Ishikawa (cell line): ENCODE measurements around the gene SLC30A9.

Experiments
- CEBPB ChIP-seq: IDR thresholded peaks from 2 replicates; pipeline ENCODE4 v1.6.1; 2012
- CREB1 ChIP-seq: IDR thresholded peaks from 2 replicates; pipeline ENCODE4 v1.6.1; 2012; ENCODE audit warnings: low read depth
- EGR1 ChIP-seq: IDR thresholded peaks from 2 replicates; pipeline ENCODE4 v1.6.1; 2012
- EP300 ChIP-seq: IDR thresholded peaks from 2 replicates; pipeline ENCODE4 v1.6.1; 2012; ENCODE audit warnings: borderline replicate concordance
- FOXM1 ChIP-seq: IDR thresholded peaks from 2 replicates; pipeline ENCODE4 v1.6.1; 2012; ENCODE audit warnings: low read depth, borderline replicate concordance
- NFIC ChIP-seq: IDR thresholded peaks from 2 replicates; pipeline ENCODE4 v1.6.1; 2012
- RAD21 ChIP-seq: IDR thresholded peaks from 2 replicates; pipeline ENCODE4 v1.6.1; 2012; ENCODE audit warnings: low read depth
- TAF1 ChIP-seq: IDR thresholded peaks from 2 replicates; pipeline ENCODE4 v1.6.1; 2012; ENCODE audit warnings: low read depth, mild to moderate bottlenecking
- TCF12 ChIP-seq: IDR thresholded peaks from 2 replicates; pipeline ENCODE4 v1.6.1; 2012; ENCODE audit warnings: low read depth
- YY1 ChIP-seq: IDR thresholded peaks from 2 replicates; pipeline ENCODE4 v1.6.1; 2012; ENCODE audit warnings: low read depth
- ZBTB7A ChIP-seq: IDR thresholded peaks from 2 replicates; pipeline ENCODE4 v1.6.1; 2012; ENCODE audit warnings: low read depth
- TF ChIP-seq, protein P1 (sequence below): IDR thresholded peaks from 2 replicates; pipeline ENCODE4 v1.6.1; 2012
- TF ChIP-seq, protein P2 (sequence below): IDR thresholded peaks from 2 replicates; pipeline ENCODE4 v1.6.1; 2012; ENCODE audit warnings: low read depth, mild to moderate bottlenecking
- TF ChIP-seq, protein P3 (sequence below): IDR thresholded peaks from 2 replicates; pipeline ENCODE4 v1.6.1; 2012

The SLC30A9 gene

DNA sequence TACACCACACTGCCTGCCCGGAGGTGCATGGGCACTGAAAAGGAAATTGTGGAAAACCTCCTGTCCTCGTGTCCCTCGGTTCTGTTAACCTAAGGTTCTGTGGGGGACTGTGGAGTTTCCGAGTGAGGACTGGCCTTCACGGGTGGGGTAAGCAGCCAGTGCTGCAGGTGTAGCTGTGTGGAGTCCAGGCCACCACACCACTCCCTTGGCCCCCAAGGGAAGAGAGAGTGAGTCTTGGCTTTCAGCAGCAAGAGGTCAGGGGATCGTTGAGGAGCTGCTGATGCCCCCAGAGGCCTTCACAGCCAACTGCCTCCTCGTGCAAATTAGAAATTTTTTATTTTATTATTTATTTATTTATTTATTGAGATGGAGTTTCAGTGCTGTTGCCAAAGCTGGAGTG is 141.8 kb downstream of the SLC30A9 start:
- TF ChIP-seq CEBPB (no peak), EGR1 (no peak), YY1 (no peak), TAF1 (no peak), ZBTB7A (no peak), CREB1 (no peak), TCF12 (no peak), FOXM1 (no peak), NFIC (no peak), RAD21 (no peak)
- TF ChIP-seq, protein P1, sequence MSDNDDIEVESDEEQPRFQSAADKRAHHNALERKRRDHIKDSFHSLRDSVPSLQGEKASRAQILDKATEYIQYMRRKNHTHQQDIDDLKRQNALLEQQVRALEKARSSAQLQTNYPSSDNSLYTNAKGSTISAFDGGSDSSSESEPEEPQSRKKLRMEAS, result no peak
- TF ChIP-seq, protein P2, sequence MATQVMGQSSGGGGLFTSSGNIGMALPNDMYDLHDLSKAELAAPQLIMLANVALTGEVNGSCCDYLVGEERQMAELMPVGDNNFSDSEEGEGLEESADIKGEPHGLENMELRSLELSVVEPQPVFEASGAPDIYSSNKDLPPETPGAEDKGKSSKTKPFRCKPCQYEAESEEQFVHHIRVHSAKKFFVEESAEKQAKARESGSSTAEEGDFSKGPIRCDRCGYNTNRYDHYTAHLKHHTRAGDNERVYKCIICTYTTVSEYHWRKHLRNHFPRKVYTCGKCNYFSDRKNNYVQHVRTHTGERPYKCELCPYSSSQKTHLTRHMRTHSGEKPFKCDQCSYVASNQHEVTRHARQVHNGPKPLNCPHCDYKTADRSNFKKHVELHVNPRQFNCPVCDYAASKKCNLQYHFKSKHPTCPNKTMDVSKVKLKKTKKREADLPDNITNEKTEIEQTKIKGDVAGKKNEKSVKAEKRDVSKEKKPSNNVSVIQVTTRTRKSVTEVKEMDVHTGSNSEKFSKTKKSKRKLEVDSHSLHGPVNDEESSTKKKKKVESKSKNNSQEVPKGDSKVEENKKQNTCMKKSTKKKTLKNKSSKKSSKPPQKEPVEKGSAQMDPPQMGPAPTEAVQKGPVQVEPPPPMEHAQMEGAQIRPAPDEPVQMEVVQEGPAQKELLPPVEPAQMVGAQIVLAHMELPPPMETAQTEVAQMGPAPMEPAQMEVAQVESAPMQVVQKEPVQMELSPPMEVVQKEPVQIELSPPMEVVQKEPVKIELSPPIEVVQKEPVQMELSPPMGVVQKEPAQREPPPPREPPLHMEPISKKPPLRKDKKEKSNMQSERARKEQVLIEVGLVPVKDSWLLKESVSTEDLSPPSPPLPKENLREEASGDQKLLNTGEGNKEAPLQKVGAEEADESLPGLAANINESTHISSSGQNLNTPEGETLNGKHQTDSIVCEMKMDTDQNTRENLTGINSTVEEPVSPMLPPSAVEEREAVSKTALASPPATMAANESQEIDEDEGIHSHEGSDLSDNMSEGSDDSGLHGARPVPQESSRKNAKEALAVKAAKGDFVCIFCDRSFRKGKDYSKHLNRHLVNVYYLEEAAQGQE, result no peak
- TF ChIP-seq, protein P3, sequence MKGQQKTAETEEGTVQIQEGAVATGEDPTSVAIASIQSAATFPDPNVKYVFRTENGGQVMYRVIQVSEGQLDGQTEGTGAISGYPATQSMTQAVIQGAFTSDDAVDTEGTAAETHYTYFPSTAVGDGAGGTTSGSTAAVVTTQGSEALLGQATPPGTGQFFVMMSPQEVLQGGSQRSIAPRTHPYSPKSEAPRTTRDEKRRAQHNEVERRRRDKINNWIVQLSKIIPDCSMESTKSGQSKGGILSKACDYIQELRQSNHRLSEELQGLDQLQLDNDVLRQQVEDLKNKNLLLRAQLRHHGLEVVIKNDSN, result no peak

DNA sequence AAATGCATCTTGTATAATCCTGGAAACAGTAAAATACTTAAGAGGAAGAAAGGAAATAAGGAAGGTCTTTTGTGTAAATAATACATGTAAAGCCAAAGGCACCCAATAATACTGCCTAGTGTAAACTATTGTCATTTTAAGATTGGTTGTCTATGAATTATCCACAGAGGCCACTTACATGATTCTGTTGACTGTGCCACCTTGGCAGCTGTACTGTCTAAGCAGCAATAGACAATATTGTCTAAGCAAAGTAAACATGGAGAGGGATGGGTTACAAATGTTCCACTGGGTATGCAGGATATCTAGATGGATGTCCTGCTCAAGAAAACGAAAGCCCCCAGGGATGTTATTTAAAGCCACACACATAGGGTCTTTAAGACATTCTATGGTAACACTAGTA is 142.7 kb downstream of the SLC30A9 start:
- TF ChIP-seq, protein P2, result no peak
- TF ChIP-seq EGR1 (no peak), CREB1 (no peak), NFIC (no peak), EP300 (no peak)
- TF ChIP-seq, protein P3, result no peak

DNA sequence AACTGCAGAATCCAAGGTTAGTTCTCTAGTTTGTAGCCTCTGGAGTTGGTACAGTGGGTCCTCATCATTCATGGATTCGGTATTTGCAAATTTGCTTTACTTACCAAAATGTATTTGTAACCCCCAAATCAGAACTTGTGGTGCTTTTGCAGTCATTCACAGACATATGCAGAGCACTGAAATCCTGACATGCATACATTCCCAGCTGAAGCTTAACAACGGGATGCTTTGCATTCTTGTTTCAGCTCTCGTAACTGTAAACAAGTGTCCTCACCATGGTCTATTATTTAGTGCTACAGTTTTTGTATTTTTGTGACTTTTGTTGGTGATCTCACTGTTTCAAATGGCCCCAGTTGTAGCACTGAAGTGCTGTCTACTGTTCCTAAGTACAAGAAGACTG is 146.0 kb downstream of the SLC30A9 start:
- TF ChIP-seq, protein P3, result no peak
